ENCODE measurements around the gene CETN2. TPM values are rescaled to one million over a fixed set of nuclear protein-coding genes. Genes with fewer than 3 reads are reported as not detected.
"Not testable (repeated sequence)": the region's sequence is repeated elsewhere in the genome, so short reads cannot be mapped to it uniquely, and the experiment has no call there.

The CETN2 gene
- total and polyA plus RNA-seq, 7 donors, result 9.2 to 29.8 (median 15.0) TPM

DNA sequence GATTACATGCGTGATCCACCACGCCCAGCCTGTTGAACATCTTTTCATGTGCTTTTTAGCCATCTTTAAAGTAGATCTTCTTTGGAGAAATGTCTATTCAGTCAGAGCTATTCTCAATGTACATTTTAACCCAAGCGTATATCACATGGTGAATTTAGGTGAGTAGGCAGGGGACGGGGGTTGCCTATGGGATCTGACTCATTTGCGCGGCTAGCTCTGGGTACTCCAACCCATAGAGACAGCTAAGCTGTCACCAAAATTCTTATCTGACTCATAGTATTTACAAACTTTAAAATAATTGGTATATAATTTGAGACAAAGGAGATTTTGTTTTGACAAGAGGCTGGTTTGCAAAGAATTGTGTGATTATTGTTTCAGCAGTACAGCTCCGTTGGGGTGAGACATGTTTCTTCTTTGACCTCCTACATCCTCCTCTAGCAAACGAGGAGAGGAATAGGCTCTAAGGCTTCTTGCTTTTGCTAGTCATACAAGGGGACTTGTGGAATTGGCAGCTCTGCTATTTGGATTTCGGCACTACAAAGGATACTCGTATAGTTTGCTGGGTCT, 12.3 kb upstream of the CETN2 start:
- no peak overlapping the region for H3K4me3 ChIP-seq
- intact Hi-C loops (cut with DNase I), result no loop called here
- DNase-seq, result no peak
- no peak for ATAC-seq
- TF ChIP-seq, protein P1, sequence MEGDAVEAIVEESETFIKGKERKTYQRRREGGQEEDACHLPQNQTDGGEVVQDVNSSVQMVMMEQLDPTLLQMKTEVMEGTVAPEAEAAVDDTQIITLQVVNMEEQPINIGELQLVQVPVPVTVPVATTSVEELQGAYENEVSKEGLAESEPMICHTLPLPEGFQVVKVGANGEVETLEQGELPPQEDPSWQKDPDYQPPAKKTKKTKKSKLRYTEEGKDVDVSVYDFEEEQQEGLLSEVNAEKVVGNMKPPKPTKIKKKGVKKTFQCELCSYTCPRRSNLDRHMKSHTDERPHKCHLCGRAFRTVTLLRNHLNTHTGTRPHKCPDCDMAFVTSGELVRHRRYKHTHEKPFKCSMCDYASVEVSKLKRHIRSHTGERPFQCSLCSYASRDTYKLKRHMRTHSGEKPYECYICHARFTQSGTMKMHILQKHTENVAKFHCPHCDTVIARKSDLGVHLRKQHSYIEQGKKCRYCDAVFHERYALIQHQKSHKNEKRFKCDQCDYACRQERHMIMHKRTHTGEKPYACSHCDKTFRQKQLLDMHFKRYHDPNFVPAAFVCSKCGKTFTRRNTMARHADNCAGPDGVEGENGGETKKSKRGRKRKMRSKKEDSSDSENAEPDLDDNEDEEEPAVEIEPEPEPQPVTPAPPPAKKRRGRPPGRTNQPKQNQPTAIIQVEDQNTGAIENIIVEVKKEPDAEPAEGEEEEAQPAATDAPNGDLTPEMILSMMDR (IDR thresholded peaks at IDR 0.05), result no peak
- no peak overlapping the region for H3K27ac ChIP-seq
- 90 to 97% (median 94%) methylated on average over 10 of the region's 10 CpGs for WGBS, 3 donors
- no peaks in the 10 kb centered on the region for H3K4me1 ChIP-seq
- H3K27me3 ChIP-seq (ENCODE audit: insufficient read depth in 3 of 3, low read length in 2 of 3), result peaks cover 0 to 5% (median 0%) of the 10 kb centered on the region in 3 donors
- no peaks in the 10 kb centered on the region for H3K9me3 ChIP-seq
- H3K36me3 ChIP-seq (ENCODE audit: insufficient read depth in 1 of 2, low read depth in 1 of 2), result peaks cover 0 to 7% of the 10 kb centered on the region in 2 donors

- H3K36me3 ChIP-seq (ENCODE audit: insufficient read depth in 1 of 2, low read depth in 1 of 2); H3K27me3 ChIP-seq (ENCODE audit: insufficient read depth in 3 of 3, low read length in 2 of 3); intact Hi-C loops (cut with DNase I); ATAC-seq; H3K27ac ChIP-seq; H3K4me1 ChIP-seq; DNase-seq; H3K9me3 ChIP-seq; H3K4me3 ChIP-seq: not testable (repeated sequence)
- WGBS, 3 donors, result 100% methylated on average over 1 of the region's 1 CpG
These were observed 4.9 kb upstream of the CETN2 start for GRCh38 chrX:152835470-152835869.

DNA sequence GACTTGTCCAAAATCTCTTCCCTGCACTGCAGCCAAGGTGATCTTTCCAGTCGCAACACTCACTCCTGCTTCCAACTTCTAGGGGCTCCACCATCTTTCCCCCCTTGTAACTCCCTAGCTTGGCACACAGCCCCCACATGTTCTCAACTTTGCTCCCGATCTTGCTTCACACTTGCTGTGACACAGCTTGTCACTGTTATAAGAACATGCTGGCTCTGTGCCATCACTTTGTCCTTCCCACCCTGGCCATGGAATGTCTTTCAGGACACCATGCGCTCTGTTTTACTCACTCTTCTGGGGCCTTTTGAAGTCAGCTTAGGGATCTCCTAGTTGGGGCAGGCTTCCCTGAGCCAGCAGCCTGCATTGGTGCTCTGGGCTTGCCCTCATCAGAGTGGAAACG, 2.8 kb upstream of the CETN2 start:
- no peaks in the 10 kb centered on the region for H3K4me1 ChIP-seq
- no peak overlapping the region for H3K4me3 ChIP-seq
- no peaks in the 10 kb centered on the region for H3K9me3 ChIP-seq
- no peaks in the 10 kb centered on the region for H3K36me3 ChIP-seq (ENCODE audit: insufficient read depth in 1 of 2, low read depth in 1 of 2)
- H3K27me3 ChIP-seq (ENCODE audit: insufficient read depth in 3 of 3, low read length in 2 of 3), result no peaks in the 10 kb centered on the region
- no peak overlapping the region for H3K27ac ChIP-seq
- DNase-seq, result no peak
- TF ChIP-seq, protein P1 (IDR thresholded peaks at IDR 0.05), result no peak
- no peak for ATAC-seq
- 71 to 77% (median 77%) methylated on average over 4 of the region's 4 CpGs for WGBS, 3 donors
- intact Hi-C loops (cut with DNase I), result no loop called here

DNA sequence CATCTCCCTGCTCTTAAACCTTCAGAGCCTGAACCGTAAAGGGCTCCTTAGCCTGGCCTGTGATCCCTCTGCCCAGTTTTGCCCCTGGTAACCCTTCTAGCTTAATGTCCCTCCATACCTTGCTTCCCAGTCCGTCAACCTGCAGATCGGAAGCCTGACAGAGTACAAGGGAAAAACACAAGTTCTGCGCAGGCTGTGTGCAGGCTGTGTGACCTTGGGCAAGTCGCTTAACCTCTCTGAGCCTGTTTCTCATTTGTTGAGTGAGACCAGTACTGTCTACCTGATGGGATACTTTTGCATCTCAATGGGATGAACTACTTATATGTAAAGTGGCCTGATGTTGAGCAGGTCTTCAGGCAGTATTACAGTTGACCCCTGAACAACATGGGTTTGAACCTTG, 2.0 kb upstream of the CETN2 start:
- WGBS, 3 donors, result 90 to 95% (median 94%) methylated on average over 5 of the region's 5 CpGs
- TF ChIP-seq, protein P1 (IDR thresholded peaks at IDR 0.05), result no peak
- Histone ChIP-seq H3K27ac (no peak overlapping the region), H3K27me3 (ENCODE audit: insufficient read depth in 3 of 3, low read length in 2 of 3) (no peaks in the 10 kb centered on the region), H3K36me3 (ENCODE audit: insufficient read depth in 1 of 2, low read depth in 1 of 2) (peaks cover 0 to 7% of the 10 kb centered on the region in 2 donors), H3K4me1 (no peaks in the 10 kb centered on the region), H3K4me3 (no peak overlapping the region), H3K9me3 (no peaks in the 10 kb centered on the region)
- ATAC-seq (no peak), DNase-seq (no peak)
- intact Hi-C loops (cut with DNase I), result no loop called here

- Histone ChIP-seq H3K4me1 (no peaks in the 10 kb centered on the region), H3K27me3 (ENCODE audit: insufficient read depth in 3 of 3, low read length in 2 of 3) (no peaks in the 10 kb centered on the region), H3K9me3 (no peaks in the 10 kb centered on the region), H3K36me3 (ENCODE audit: insufficient read depth in 1 of 2, low read depth in 1 of 2) (peaks cover 0 to 13% of the 10 kb centered on the region in 2 donors), H3K4me3 (peak overlapping the region; percentile 73), H3K27ac (peak overlapping the region; percentile 63)
- no peak for ATAC-seq
- intact Hi-C loops (cut with DNase I), result no loop called here
- no peak for DNase-seq
- 3 to 30% (median 4%) methylated on average over 10 of the region's 10 CpGs for WGBS, 3 donors
- TF ChIP-seq, protein P1 (IDR thresholded peaks at IDR 0.05), result no peak
These were observed 834 bp upstream of the CETN2 start for GRCh38 chrX:152831391-152831790.
